MM.1S (cell line): Measurements from ENCODE around the gene ANKRD65.

Experiments
- CTCF ChIP-seq: fragments of 300-600 bp; sonication (generic); IDR thresholded peaks from 2 replicates; pipeline ENCODE4 v1.5.1; 2016; ENCODE audit warnings: antibody characterized with exemption, low read length, mixed read lengths
- EZH2 ChIP-seq: fragments of 300-600 bp; sonication (generic); optimal IDR thresholded peaks from 2 replicates; pipeline ENCODE3; 2017; ENCODE audit warnings: low read depth, mild to moderate bottlenecking, antibody characterized with exemption, low read length, mixed read lengths
- EZH2phosphoT487 ChIP-seq: fragments of 300-600 bp; sonication (generic); IDR thresholded peaks from 2 replicates; pipeline ENCODE4 v1.6.1; 2018; ENCODE audit warnings: antibody characterized with exemption, low read length

DNA sequence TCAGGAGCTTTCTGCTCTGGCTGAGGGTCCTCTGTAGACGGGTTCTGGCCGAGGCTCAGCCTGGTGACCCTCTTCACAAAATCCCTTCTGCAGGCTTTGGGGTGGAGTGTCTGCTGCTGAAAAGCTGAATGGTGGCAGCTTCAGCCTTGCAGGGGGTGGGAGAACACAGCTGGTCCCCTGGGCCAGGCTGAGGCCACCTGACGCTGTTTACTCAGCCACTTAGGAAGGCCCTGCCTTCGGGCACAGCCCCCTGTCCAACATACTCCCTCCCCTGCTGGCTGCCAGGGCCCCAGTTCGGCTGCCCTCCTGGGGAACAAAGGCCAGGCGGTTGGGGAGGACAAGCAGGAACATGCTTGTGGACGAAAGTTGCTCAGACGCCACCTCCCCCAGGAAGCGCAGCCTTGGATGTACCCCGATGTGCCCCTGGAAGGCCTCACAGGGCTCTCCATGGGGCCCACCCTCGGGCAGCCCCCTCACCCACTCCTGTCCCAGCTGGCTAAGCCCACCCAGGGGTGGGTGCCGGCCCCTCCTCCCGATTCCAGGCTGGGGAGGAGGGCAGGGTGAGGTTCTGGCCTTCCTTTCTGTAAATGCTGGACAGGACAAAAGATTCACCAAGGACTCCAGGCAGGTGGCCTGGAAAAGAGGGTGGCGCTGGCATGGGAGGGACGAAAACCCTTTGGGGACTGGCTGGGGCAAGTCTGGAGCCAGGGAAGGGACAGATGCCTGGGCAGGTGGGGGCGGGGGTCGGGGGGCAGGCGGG lies at the start of gene ANKRD65:
- TF ChIP-seq CTCF: no peak
- no peak for TF ChIP-seq EZH2phosphoT487
- no peak for TF ChIP-seq EZH2
